Heart left ventricle (tissue), 13 donors: ENCODE results near the gene CCDC28B.

Experiments used
- POLR2A ChIP-seq, 2 donors: fragments of 450-650 bp; IDR thresholded peaks; one replicate each; pipeline ENCODE4 v1.6.1; 2017; ENCODE audit warnings: antibody characterized with exemption in 2 of 2, mild to moderate bottlenecking in 2 of 2, moderate library complexity in 2 of 2
- TF ChIP-seq, protein P1 (sequence below), 12 donors: fragments of 200-600 bp; sonication (generic) in 4 of 12; IDR thresholded peaks; one replicate each; pipeline versions ENCODE4 v1.5.0 to v1.8.0; 2018 to 2022; ENCODE audit warnings: antibody characterized with exemption in 12 of 12, mild to moderate bottlenecking in 5 of 12
- donor health status: ischemic (EF 13 %, LVEDD 7.1; RV severe dilation, severe dysfunction).
- donor health status: DM: no; HTN: yes; CAD: no.
- donor health status: DM: no; HTN: no; CAD: no.
- donor health status: ischemic (EF 25% LVEDD 6.9; RV normal size, moderate dysfunction).
- donor health status: ischemic (EF 25% LVEDD 5.7; RV mildly dilated, moderate dysfunction).
- donor health status: ischemic (EF 35%, LVEDD 5.7; RV mildly dilated, moderate dysfunction).
- donor health status: nonischemic (EF 11% LVEDD 7.7; RV severe dilation, severe dysfunction).
- donor health status: DM: yes; HTN: yes; CAD: no.
- donor health status: PGD.
- donor health status: ischemic (EF 29% LVEDD 5.4; RV normal size, mild dysfunction).
- donor health status: nonischemic (EF 23%, LVEDD 6.1; RV moderate dilation, normal function).

DNA sequence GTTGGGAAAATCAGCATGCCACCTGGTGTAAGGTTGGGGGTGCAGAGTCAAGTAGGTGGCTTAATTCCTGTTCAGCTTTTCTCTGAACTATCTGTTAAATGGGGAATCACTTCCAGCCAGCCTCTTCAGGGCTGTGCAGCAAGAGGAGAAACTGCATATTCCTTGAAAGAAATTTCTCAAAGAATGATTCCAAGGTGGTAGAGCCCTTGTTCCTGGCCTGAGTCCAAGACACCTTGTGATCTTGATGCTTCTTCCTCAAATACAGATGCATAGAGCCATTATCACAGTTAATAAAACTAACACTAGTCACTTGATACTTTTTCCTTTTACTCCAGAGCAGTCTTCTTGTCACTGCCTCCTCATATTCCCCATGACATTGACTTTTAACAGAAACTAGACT, 15.7 kb upstream of the CCDC28B start:
- TF ChIP-seq, protein P1, sequence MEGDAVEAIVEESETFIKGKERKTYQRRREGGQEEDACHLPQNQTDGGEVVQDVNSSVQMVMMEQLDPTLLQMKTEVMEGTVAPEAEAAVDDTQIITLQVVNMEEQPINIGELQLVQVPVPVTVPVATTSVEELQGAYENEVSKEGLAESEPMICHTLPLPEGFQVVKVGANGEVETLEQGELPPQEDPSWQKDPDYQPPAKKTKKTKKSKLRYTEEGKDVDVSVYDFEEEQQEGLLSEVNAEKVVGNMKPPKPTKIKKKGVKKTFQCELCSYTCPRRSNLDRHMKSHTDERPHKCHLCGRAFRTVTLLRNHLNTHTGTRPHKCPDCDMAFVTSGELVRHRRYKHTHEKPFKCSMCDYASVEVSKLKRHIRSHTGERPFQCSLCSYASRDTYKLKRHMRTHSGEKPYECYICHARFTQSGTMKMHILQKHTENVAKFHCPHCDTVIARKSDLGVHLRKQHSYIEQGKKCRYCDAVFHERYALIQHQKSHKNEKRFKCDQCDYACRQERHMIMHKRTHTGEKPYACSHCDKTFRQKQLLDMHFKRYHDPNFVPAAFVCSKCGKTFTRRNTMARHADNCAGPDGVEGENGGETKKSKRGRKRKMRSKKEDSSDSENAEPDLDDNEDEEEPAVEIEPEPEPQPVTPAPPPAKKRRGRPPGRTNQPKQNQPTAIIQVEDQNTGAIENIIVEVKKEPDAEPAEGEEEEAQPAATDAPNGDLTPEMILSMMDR (IDR thresholded peaks at IDR 0.05) = no peak
- TF ChIP-seq POLR2A (IDR thresholded peaks at IDR 0.05) = no peak
